ENCODE measurements around the gene SPAG8.

The SPAG8 gene

GRCh38 chr9:35812025-35812602 lies at the start of gene SPAG8:
SPAG8 (minus strand) TSS chr9:35812262; CDS start chr9:35812147, 115 bp downstream.
- DNase-seq: peak; percentile 97 to 98

GRCh38 chr9:35861161-35861897 lies 49.3 kb upstream of the SPAG8 start:
- no peak for DNase-seq

GRCh38 chr9:35859990-35860339 lies 47.9 kb upstream of the SPAG8 start:
- DNase-seq: no peak

- DNase-seq: no peak
Observed at GRCh38 chr9:35859310-35859989, 47.4 kb upstream of the SPAG8 start.

GRCh38 chr9:35858458-35858857 lies 46.4 kb upstream of the SPAG8 start:
- no peak for DNase-seq

- DNase-seq: no peak
Observed at GRCh38 chr9:35856882-35857281, 44.8 kb upstream of the SPAG8 start.

- DNase-seq: no peak
Observed at GRCh38 chr9:35856206-35856605, 44.1 kb upstream of the SPAG8 start.

GRCh38 chr9:35854091-35854762 lies 42.2 kb upstream of the SPAG8 start:
- no peak for DNase-seq

- no peak for DNase-seq
Observed at GRCh38 chr9:35852876-35853865, 41.1 kb upstream of the SPAG8 start.

GRCh38 chr9:35852267-35852815 lies 40.3 kb upstream of the SPAG8 start:
- no peak for DNase-seq

GRCh38 chr9:35847792-35848572 lies 35.9 kb upstream of the SPAG8 start:
- DNase-seq: no peak

GRCh38 chr9:35845824-35846771 lies 34.0 kb upstream of the SPAG8 start:
- DNase-seq: no peak

- no peak for DNase-seq
Observed at GRCh38 chr9:35844628-35845270, 32.7 kb upstream of the SPAG8 start.

GRCh38 chr9:35842795-35843194 lies 30.7 kb upstream of the SPAG8 start:
- DNase-seq: no peak

GRCh38 chr9:35842020-35842745 lies 30.1 kb upstream of the SPAG8 start:
- DNase-seq: no peak

- DNase-seq: no peak
Observed at GRCh38 chr9:35841645-35841900, 29.5 kb upstream of the SPAG8 start.

- DNase-seq: no peak
Observed at GRCh38 chr9:35840881-35841644, 29.0 kb upstream of the SPAG8 start.

GRCh38 chr9:35839926-35840325 lies 27.9 kb upstream of the SPAG8 start:
- DNase-seq: no peak
